OCI-LY1 (cell line): ENCODE data around the gene CBARP.

Experiments
- EZH2 ChIP-seq: fragments of 200-600 bp; sonication (generic), shearing (Covaris generic); IDR thresholded peaks from 2 replicates; pipeline ENCODE4 v1.8.0; 2017; ENCODE audit warnings: borderline replicate concordance, mixed run types, mild to moderate bottlenecking, antibody characterized with exemption, low read length, moderate library complexity, mixed read lengths
- TF ChIP-seq, protein P1 (sequence below): fragments of 200-600 bp; sonication (generic), shearing (Covaris generic); IDR thresholded peaks from 2 replicates; pipeline ENCODE4 v1.5.1; 2017; ENCODE audit warnings: mild to moderate bottlenecking, antibody characterized with exemption, low read length, moderate library complexity, mixed read lengths

DNA sequence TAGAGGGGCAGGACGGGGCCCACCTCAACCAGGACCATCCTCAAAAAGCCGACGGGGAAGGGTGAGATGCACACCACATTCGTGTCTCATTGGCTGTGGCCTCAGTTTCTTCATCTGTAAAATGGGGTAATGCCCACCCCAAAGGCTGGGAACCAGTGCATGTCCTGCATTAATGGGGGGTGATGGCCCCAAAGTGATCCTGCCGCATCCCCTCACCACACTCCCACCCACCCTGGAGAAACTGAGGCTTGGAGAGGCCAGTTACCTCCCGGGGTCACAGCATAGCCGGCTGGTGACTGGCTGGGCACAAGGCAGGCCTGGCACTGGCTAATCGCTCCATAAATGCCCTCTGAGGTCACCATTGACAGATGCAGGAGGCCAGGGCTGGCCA, 9.9 kb upstream of the CBARP start:
- TF ChIP-seq, protein P1, sequence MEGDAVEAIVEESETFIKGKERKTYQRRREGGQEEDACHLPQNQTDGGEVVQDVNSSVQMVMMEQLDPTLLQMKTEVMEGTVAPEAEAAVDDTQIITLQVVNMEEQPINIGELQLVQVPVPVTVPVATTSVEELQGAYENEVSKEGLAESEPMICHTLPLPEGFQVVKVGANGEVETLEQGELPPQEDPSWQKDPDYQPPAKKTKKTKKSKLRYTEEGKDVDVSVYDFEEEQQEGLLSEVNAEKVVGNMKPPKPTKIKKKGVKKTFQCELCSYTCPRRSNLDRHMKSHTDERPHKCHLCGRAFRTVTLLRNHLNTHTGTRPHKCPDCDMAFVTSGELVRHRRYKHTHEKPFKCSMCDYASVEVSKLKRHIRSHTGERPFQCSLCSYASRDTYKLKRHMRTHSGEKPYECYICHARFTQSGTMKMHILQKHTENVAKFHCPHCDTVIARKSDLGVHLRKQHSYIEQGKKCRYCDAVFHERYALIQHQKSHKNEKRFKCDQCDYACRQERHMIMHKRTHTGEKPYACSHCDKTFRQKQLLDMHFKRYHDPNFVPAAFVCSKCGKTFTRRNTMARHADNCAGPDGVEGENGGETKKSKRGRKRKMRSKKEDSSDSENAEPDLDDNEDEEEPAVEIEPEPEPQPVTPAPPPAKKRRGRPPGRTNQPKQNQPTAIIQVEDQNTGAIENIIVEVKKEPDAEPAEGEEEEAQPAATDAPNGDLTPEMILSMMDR, result no peak
- no peak for TF ChIP-seq EZH2
